Stimulated activated CD4-positive, alpha-beta T cell treated with anti-CD3 and anti-CD28 coated beads, TNF-alpha, amount 100 ng/mL, for 24 hours (primary cell): ENCODE measurements around the gene ECI2.
"Not testable (repeated sequence)": the region's sequence is repeated elsewhere in the genome, so short reads cannot be mapped to it uniquely, and the experiment has no call there.

ENCODE experiments used
- DNase-seq, 3 experiments: peaks; one replicate each; pipeline ENCODE4 v3.0.0-alpha.2; 2020; ENCODE audit warnings: low read depth in 3 of 3

ECI2 gene

GRCh38 chr6:4139272-4139671, 3.9 kb upstream of the ECI2 start:
- DNase-seq = no peak

- no peak for DNase-seq
These were observed 2.8 kb upstream of the ECI2 start for GRCh38 chr6:4138186-4138585.

GRCh38 chr6:4136354-4136831, 1.0 kb upstream of the ECI2 start:
- no peak for DNase-seq

GRCh38 chr6:4135665-4136353, 434 bp upstream of the ECI2 start:
- DNase-seq = peak; percentile 84 to 95 (median 88)

- peak in 1 of 3 experiments; percentile 18 for DNase-seq
These were observed 1.2 kb downstream of the ECI2 start for GRCh38 chr6:4133941-4134838.

GRCh38 chr6:4130357-4130987, 4.9 kb downstream of the ECI2 start:
- DNase-seq = no peak

GRCh38 chr6:4129446-4129845, 5.9 kb downstream of the ECI2 start:
- no peak for DNase-seq

- DNase-seq = no peak
These were observed 6.6 kb downstream of the ECI2 start for GRCh38 chr6:4128748-4129147.

GRCh38 chr6:4128072-4128471, 7.3 kb downstream of the ECI2 start:
- DNase-seq = no peak

GRCh38 chr6:4125933-4126864, 9.2 kb downstream of the ECI2 start:
- DNase-seq = no peak

- no peak for DNase-seq
These were observed 9.9 kb downstream of the ECI2 start for GRCh38 chr6:4125500-4125899.

- DNase-seq = no peak
These were observed 11.0 kb downstream of the ECI2 start for GRCh38 chr6:4124351-4124750.

- DNase-seq = no peak
These were observed 19.6 kb downstream of the ECI2 start for GRCh38 chr6:4115741-4116140.

- DNase-seq = no peak
These were observed 21.3 kb downstream of the ECI2 start for GRCh38 chr6:4114123-4114522.

- no peak for DNase-seq
These were observed 21.7 kb downstream of the ECI2 start for GRCh38 chr6:4113649-4114048.

GRCh38 chr6:4112366-4112765, 23.0 kb downstream of the ECI2 start:
- no peak for DNase-seq

GRCh38 chr6:4109363-4109815, 26.0 kb downstream of the ECI2 start:
- DNase-seq = not testable (repeated sequence)

- DNase-seq = no peak
These were observed 26.7 kb downstream of the ECI2 start for GRCh38 chr6:4108561-4109093.

- no peak for DNase-seq
These were observed 27.5 kb downstream of the ECI2 start for GRCh38 chr6:4107873-4108272.

GRCh38 chr6:4105980-4106536, 29.3 kb downstream of the ECI2 start:
- no peak for DNase-seq

- no peak for DNase-seq
These were observed 31.4 kb downstream of the ECI2 start for GRCh38 chr6:4103929-4104328.
